IPS DF 6.9 (cell line): ENCODE data around the gene CREBL2.

ENCODE experiments used
- DNase-seq: peaks from one replicate; pipeline ENCODE4 v3.0.0-alpha.2; 2013; ENCODE audit warnings: low read depth, low spot score
- H3K27ac ChIP-seq: one replicate; pipeline ENCODE4 v1.5.1; 2013; ENCODE audit warnings: low read length, control low read depth
- H3K27me3 ChIP-seq: 2 replicates; pipeline ENCODE4 v1.6.1; 2013; ENCODE audit warnings: mild to moderate bottlenecking, low read length; ENCODE audit not compliant: control insufficient read depth, insufficient read depth
- H3K36me3 ChIP-seq: 2 replicates; pipeline ENCODE4 v1.6.1; 2013; ENCODE audit warnings: low read length; ENCODE audit not compliant: control insufficient read depth, insufficient read depth
- H3K4me1 ChIP-seq: 2 replicates; pipeline ENCODE4 v1.6.1; 2013; ENCODE audit warnings: low read length; ENCODE audit not compliant: control insufficient read depth, insufficient read depth
- H3K4me3 ChIP-seq: 2 replicates; pipeline ENCODE4 v1.5.1; 2013; ENCODE audit warnings: mild to moderate bottlenecking, low read length
- H3K9me3 ChIP-seq: 2 replicates; pipeline ENCODE4 v1.6.1; 2013; ENCODE audit warnings: low read length, inconsistent platforms; ENCODE audit not compliant: control insufficient read depth, insufficient read depth
- WGBS: extraction: QIAGEN DNeasy Blood & Tissue Kit; methylation state at CpG from one replicate; pipeline ENCODE4 v1.1.7; 2013; ENCODE audit warnings: mixed read lengths, missing lambda C conversion rate; ENCODE audit not compliant: insufficient read length, insufficient coverage; 5-methylcytosine and 5-hydroxymethylcytosine counted together

Gene CREBL2

DNA sequence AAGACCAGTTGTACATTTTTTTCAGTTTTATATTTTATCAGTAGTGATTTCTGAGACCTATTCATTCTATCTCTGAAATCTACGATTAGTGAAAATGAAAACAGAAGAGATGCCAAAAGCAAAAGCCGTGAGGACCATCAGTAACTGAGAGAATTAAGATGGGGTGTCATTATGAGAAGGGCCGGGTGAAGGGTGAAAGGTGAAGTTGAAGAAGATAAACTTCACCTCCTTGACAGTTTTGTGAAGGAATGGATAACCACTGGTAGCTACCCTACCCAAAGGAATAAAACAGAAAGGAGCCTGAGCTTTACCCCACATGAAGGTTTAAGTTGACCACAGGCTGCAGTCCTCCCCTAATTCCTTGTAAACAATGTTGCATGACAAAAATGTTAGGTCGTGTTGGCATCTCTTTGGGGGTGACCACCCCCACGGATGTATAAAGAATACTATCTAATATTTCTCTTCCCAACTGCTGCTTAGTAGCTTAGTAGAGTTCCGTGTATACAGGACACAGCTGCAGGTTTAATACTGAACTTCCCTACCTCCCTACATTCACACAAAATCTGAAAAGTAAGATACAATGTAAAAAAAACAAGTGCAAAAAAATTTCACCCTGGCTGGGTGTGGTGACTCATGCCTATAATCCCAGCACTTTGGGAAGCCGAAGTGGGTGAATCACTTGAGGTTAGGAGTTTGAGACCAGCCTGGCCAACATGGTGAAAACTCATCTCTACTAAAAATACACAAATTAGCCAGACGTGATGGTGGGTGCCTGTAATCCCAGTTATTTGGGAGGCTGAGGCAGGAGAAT is 60.4 kb downstream of the CREBL2 start:
- Histone ChIP-seq H3K9me3 (no peaks in the 10 kb centered on the region), H3K4me3 (no peak overlapping the region), H3K36me3 (no peaks in the 10 kb centered on the region), H3K4me1 (peaks cover 2% of the 10 kb centered on the region; the same call in 1 of the 2 replicates), H3K27ac (no peak overlapping the region), H3K27me3 (peaks cover 14% of the 10 kb centered on the region; the same call in 1 of the 2 replicates)
- WGBS, result no CpG with 5 or more reads among the region's 8 CpGs
- DNase-seq, result no peak

GRCh38 chr12:12673296-12673695 is 61.6 kb downstream of the CREBL2 start:
- WGBS, result no CpG with 5 or more reads among the region's 3 CpGs
- Histone ChIP-seq H3K27ac (no peak overlapping the region), H3K4me3 (no peak overlapping the region), H3K27me3 (peaks cover 14% of the 10 kb centered on the region; the same call in 1 of the 2 replicates), H3K9me3 (no peaks in the 10 kb centered on the region), H3K4me1 (peaks cover 2% of the 10 kb centered on the region; the same call in 1 of the 2 replicates), H3K36me3 (no peaks in the 10 kb centered on the region)
- DNase-seq, result no peak

GRCh38 chr12:12676605-12677004 is 64.9 kb downstream of the CREBL2 start:
- DNase-seq, result no peak
- H3K4me3 ChIP-seq, result no peak overlapping the region
- H3K9me3 ChIP-seq, result no peaks in the 10 kb centered on the region
- H3K27me3 ChIP-seq, result peaks cover 14% of the 10 kb centered on the region; the same call in 1 of the 2 replicates
- peaks cover 2% of the 10 kb centered on the region; the same call in 1 of the 2 replicates for H3K4me1 ChIP-seq
- no peaks in the 10 kb centered on the region for H3K36me3 ChIP-seq
- H3K27ac ChIP-seq, result no peak overlapping the region
- no CpG with 5 or more reads among the region's 3 CpGs for WGBS

DNA sequence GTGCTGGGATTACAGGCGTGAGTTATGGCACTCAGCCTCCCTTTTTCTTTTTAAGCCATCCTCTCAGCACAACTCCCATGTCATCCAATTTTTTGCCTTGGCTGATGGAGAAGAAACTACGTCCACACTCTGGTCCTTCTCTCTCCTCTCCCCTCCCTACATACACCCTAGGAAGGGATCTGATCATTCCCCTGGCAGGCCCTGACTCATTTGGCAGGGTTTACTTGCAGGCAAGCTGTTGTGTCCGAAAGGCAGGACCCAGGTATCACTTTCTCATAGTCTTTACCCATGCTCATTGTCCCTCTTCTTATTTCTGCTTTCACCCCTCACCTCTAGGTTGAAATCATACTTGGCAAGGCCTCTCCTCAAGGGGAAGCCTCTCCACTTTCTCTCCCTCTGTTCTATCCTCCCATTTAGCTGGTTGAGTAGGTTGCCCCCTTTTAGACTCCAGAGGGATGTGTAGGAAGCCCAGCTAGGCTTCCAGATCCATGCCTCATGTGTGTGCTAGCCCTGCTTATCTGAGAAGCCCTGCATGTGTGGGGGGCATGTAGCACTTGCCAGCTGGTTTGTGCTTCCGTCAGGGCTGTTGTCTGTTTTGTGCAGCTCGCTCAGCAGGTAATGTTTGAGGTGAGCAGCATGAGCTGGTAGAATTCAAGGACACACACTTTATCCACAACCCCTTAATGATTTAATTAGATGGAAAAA is 69.5 kb downstream of the CREBL2 start:
- Histone ChIP-seq H3K36me3 (no peaks in the 10 kb centered on the region), H3K4me1 (peaks cover 5% of the 10 kb centered on the region; the same call in 1 of the 2 replicates), H3K27ac (no peak overlapping the region), H3K4me3 (no peak overlapping the region), H3K9me3 (no peaks in the 10 kb centered on the region), H3K27me3 (peaks cover 2% of the 10 kb centered on the region; the same call in 1 of the 2 replicates)
- DNase-seq, result no peak
- no CpG with 5 or more reads among the region's 5 CpGs for WGBS

DNA sequence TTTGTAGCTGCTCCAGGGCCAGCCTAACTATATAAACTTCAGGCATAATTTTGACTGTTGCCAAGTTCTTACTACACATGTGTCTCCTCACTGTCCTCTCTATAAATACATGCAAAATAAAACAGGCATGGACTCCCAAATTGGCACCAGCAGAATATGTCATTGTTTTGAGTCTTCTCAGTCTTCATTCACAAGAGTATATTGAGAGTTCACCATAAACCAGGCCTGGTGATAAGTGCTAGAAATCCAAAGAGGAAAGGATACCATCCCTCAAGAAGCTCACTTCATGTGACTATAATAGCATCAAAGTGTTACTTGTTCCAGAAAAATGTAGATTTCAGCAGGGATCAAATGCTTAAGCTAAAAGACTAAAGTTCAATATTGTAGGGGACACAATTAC is 70.6 kb downstream of the CREBL2 start:
- H3K27me3 ChIP-seq, result no peaks in the 10 kb centered on the region
- DNase-seq, result no peak
- no peaks in the 10 kb centered on the region for H3K9me3 ChIP-seq
- no peak overlapping the region for H3K27ac ChIP-seq
- no peaks in the 10 kb centered on the region for H3K36me3 ChIP-seq
- peaks cover 3% of the 10 kb centered on the region; the same call in 1 of the 2 replicates for H3K4me1 ChIP-seq
- no peak overlapping the region for H3K4me3 ChIP-seq

GRCh38 chr12:12683136-12683697 is 71.5 kb downstream of the CREBL2 start:
- H3K27ac ChIP-seq, result no peak overlapping the region
- no peak overlapping the region; the same call in 1 of the 2 replicates for H3K4me3 ChIP-seq
- no peaks in the 10 kb centered on the region for H3K36me3 ChIP-seq
- no CpG with 5 or more reads among the region's 4 CpGs for WGBS
- no peaks in the 10 kb centered on the region for H3K27me3 ChIP-seq
- H3K9me3 ChIP-seq, result no peaks in the 10 kb centered on the region
- peaks cover 3% of the 10 kb centered on the region; the same call in 1 of the 2 replicates for H3K4me1 ChIP-seq
- DNase-seq, result no peak

DNA sequence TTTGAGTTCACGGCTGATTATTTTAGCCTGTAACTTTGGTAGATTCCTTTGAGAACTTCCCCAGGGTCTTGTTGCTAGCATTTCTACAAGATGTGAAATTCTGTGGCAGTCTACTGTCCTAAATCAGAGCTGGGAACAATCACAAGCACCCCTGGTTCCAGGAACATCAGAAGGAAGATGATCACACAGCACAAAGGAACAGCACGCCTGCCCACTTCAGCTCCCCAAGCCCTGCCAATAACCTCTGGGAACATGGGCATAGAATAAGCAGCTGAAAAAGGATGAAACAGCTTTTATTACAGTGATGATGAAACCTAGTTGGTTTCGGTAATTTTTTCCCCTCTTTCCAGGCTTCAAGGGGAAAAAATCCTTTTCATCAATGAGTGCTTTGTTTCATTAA is 72.0 kb downstream of the CREBL2 start:
- no CpG with 5 or more reads among the region's 3 CpGs for WGBS
- DNase-seq, result no peak
- Histone ChIP-seq H3K27ac (no peak overlapping the region), H3K27me3 (no peaks in the 10 kb centered on the region), H3K9me3 (no peaks in the 10 kb centered on the region), H3K4me3 (peak overlapping the region; percentile 78; the same call in 1 of the 2 replicates), H3K36me3 (no peaks in the 10 kb centered on the region), H3K4me1 (peaks cover 3% of the 10 kb centered on the region; the same call in 1 of the 2 replicates)

DNA sequence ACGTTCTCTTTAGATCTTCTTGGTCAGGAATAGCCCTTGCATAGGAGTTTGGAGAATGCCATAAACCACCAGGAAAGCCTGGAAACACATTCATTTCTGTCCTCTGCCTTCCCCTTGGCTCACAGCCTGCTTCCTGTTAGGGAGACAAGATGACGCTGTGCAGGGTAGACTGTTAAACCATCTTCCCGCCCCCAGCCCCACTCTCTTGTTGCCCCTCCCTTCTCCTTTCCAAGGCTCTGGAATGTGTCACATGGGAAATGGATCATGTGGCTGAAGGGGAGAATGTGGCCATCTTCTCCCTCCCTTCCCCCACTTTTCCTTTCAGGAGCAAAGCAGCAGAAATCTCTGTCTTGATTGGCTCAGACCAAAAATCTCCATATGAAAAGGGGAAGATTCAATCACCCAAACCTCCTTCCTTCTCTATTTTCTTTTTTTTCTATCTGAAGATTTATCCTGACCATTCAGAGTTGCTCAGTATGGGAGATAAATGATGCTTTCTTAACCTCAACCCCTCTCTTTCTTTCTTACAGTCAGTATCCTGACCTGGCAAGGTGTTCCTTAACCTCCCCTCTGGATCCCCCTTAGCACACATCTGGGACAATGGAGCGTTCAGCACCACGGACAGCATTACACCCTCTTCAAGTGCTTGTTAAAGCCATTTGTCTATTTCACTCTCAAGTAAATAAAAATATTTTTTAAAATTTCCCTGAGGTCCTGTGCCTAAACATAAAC is 72.9 kb downstream of the CREBL2 start:
- no CpG with 5 or more reads among the region's 5 CpGs for WGBS
- peak overlapping the region; percentile 78; the same call in 1 of the 2 replicates for H3K4me3 ChIP-seq
- no peak overlapping the region for H3K27ac ChIP-seq
- H3K9me3 ChIP-seq, result no peaks in the 10 kb centered on the region
- H3K36me3 ChIP-seq, result no peaks in the 10 kb centered on the region
- H3K4me1 ChIP-seq, result peaks cover 3% of the 10 kb centered on the region; the same call in 1 of the 2 replicates
- DNase-seq, result peak; percentile 97
- no peaks in the 10 kb centered on the region for H3K27me3 ChIP-seq

DNA sequence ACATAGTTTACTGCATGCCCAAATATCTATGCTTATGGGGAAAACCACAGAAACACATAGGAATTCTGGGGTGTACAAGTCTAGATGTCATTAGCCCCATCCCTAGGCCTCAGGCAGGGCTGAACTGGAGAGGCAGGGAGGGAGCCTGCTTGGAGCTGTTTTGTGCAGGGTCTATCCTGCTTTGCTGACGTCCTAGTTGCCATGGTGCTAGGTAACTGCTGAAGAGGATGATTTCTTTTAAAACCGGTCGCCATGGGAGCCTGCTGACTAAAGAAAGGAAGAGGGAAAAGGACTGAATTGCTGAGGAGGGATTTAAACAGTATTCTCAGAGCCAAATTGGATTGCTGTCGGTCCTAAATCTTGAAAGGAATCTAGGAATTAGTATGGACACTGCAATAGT is 73.6 kb downstream of the CREBL2 start:
- H3K36me3 ChIP-seq, result no peaks in the 10 kb centered on the region
- H3K27me3 ChIP-seq, result no peaks in the 10 kb centered on the region
- H3K27ac ChIP-seq, result no peak overlapping the region
- peaks cover 3% of the 10 kb centered on the region; the same call in 1 of the 2 replicates for H3K4me1 ChIP-seq
- no CpG with 5 or more reads among the region's 4 CpGs for WGBS
- H3K9me3 ChIP-seq, result no peaks in the 10 kb centered on the region
- no peak overlapping the region for H3K4me3 ChIP-seq
- DNase-seq, result no peak

DNA sequence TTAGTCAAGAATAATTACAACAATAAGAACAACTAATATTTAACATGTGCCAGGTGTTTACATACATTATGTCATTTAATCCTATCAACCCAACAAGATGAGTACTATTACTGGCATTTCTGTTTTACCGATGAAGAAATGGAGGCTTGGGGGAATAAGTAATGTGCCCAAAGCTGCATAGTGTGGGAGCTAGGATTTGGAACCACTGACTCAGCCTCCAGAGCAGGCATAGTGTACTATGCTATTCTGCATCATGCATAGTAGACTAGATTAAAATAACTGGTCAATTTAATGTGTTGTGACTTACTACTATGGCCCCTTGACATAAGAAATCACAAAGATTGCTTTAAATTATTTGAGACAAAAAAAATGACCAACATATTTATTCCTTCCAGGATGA is 74.8 kb downstream of the CREBL2 start:
- WGBS, result no CpG with 5 or more reads among the region's 1 CpG
- no peak overlapping the region for H3K27ac ChIP-seq
- peaks cover 3% of the 10 kb centered on the region; the same call in 1 of the 2 replicates for H3K4me1 ChIP-seq
- H3K9me3 ChIP-seq, result no peaks in the 10 kb centered on the region
- H3K36me3 ChIP-seq, result no peaks in the 10 kb centered on the region
- no peak overlapping the region for H3K4me3 ChIP-seq
- no peaks in the 10 kb centered on the region for H3K27me3 ChIP-seq
- DNase-seq, result no peak
